ENCODE measurements around the gene GNA14. TPM values are rescaled to one million over a fixed set of nuclear protein-coding genes. Genes with fewer than 3 reads are reported as not detected.

Gene GNA14
- total RNA-seq, 1 experiment from 2014 or later: 0.15 TPM

GRCh38 chr9:77593528-77593927, 54.6 kb downstream of the GNA14 start:
- Histone ChIP-seq H3K4me1 (ENCODE audit: control insufficient read depth, insufficient read depth, low read length) (no peaks in the 10 kb centered on the region), H3K4me3 (ENCODE audit: low read depth in 2 of 2, low read length in 2 of 2) (no peak overlapping the region), H3K36me3 (ENCODE audit: control insufficient read depth, insufficient read depth, low read length) (no peaks in the 10 kb centered on the region), H3K27ac (ENCODE audit: low read length) (no peak overlapping the region), H3K27me3 (ENCODE audit: control insufficient read depth, insufficient read depth, low read length) (no peaks in the 10 kb centered on the region), H3K9me3 (ENCODE audit: control insufficient read depth, insufficient read depth, low read depth, low read length) (no peaks in the 10 kb centered on the region)
- in situ Hi-C loops (cut with HindIII; ENCODE audit: low pct_unique_long_range_greater_than_20kb, low sequenced_read_pairs) (no loop called here), intact Hi-C loops (cut with micrococcal nuclease; ENCODE audit: unreplicated experiment) (no loop called here)
- TF ChIP-seq REST (IDR thresholded peaks at IDR 0.05; ENCODE audit: insufficient read depth in 1 of 2, low read depth in 2 of 2, low read length in 1 of 2) (no peak), CTCF (IDR thresholded peaks at IDR 0.05) (no peak), SIN3A (IDR thresholded peaks at IDR 0.05; ENCODE audit: borderline replicate concordance, insufficient read depth, low read depth, low read length) (no peak), TCF7L2 (IDR thresholded peaks at IDR 0.05; ENCODE audit: low read depth, low read length) (no peak), POLR2AphosphoS5 (IDR thresholded peaks at IDR 0.05; ENCODE audit: low read depth, low read length) (no peak)
- POLR2A ChIA-PET: no interaction called here
- DNase-seq (ENCODE audit: low read depth, low spot score): no peak
- BruUV-seq (replicated peaks): no TSS peak
- CTCF ChIA-PET: no interaction called here
- ATAC-seq: no peak

GRCh38 chr9:77592476-77592875, 55.6 kb downstream of the GNA14 start:
- Histone ChIP-seq H3K4me1 (ENCODE audit: control insufficient read depth, insufficient read depth, low read length) (no peaks in the 10 kb centered on the region), H3K4me3 (ENCODE audit: low read depth in 2 of 2, low read length in 2 of 2) (no peak overlapping the region), H3K9me3 (ENCODE audit: control insufficient read depth, insufficient read depth, low read depth, low read length) (no peaks in the 10 kb centered on the region), H3K27me3 (ENCODE audit: control insufficient read depth, insufficient read depth, low read length) (no peaks in the 10 kb centered on the region), H3K27ac (ENCODE audit: low read length) (no peak overlapping the region), H3K36me3 (ENCODE audit: control insufficient read depth, insufficient read depth, low read length) (no peaks in the 10 kb centered on the region)
- intact Hi-C loops (cut with micrococcal nuclease; ENCODE audit: unreplicated experiment) (no loop called here), in situ Hi-C loops (cut with HindIII; ENCODE audit: low pct_unique_long_range_greater_than_20kb, low sequenced_read_pairs) (no loop called here)
- DNase-seq (ENCODE audit: low read depth, low spot score) (no peak), ATAC-seq (no peak)
- ChIA-PET CTCF (no interaction called here), POLR2A (no interaction called here)
- TF ChIP-seq SIN3A (IDR thresholded peaks at IDR 0.05; ENCODE audit: borderline replicate concordance, insufficient read depth, low read depth, low read length) (no peak), TCF7L2 (IDR thresholded peaks at IDR 0.05; ENCODE audit: low read depth, low read length) (no peak), REST (IDR thresholded peaks at IDR 0.05; ENCODE audit: insufficient read depth in 1 of 2, low read depth in 2 of 2, low read length in 1 of 2) (no peak), CTCF (IDR thresholded peaks at IDR 0.05) (no peak), POLR2AphosphoS5 (IDR thresholded peaks at IDR 0.05; ENCODE audit: low read depth, low read length) (no peak)
- BruUV-seq (replicated peaks): no TSS peak

Data from Panc1 (cell line).